Esophagus muscularis mucosa (tissue), 4 donors: ENCODE results near the gene DLST. TPM values are rescaled to one million over a fixed set of nuclear protein-coding genes. Genes with fewer than 3 reads are reported as not detected.

Experiments used
- DNase-seq: peaks from one replicate; pipeline ENCODE4 v3.0.0-alpha.2; 2017; ENCODE audit errors: extremely low spot score
- H3K27ac ChIP-seq, 4 donors: fragments of 200-600 bp; sonication (generic); replicated peaks in 1 of 4; 1 replicate in 3 of 4; 2 replicates in 1 of 4; pipeline ENCODE4 v1.5.1; 2016 to 2019; ENCODE audit warnings: mild to moderate bottlenecking in 1 of 4
- H3K27me3 ChIP-seq, 4 donors: fragments of 200-600 bp; sonication (generic); one replicate each; pipeline versions ENCODE4 v1.5.1 to v1.6.0; 2016 to 2019
- H3K36me3 ChIP-seq, 4 donors: fragments of 200-600 bp; sonication (generic); one replicate each; pipeline ENCODE4 v1.5.1; 2016 to 2019
- H3K4me1 ChIP-seq, 4 donors: fragments of 200-600 bp; sonication (generic); one replicate each; pipeline ENCODE4 v1.5.1; 2016 to 2019
- H3K4me3 ChIP-seq, 4 donors: fragments of 200-600 bp; sonication (generic); 1 replicate in 2 of 4; 2 replicates in 2 of 4; pipeline ENCODE4 v1.5.1; 2016 to 2019; ENCODE audit warnings: mild to moderate bottlenecking in 4 of 4, moderate library complexity in 1 of 4
- H3K9me3 ChIP-seq, 4 donors: fragments of 200-600 bp; sonication (generic); 1 replicate in 3 of 4; 2 replicates in 1 of 4; pipeline ENCODE4 v1.5.1; 2016 to 2019
- EP300 ChIP-seq: sonication (generic); formaldehyde crosslinking; IDR thresholded peaks from one replicate; pipeline ENCODE4 v1.6.1; 2017; ENCODE audit warnings: antibody characterized with exemption
- POLR2A ChIP-seq: fragments of 450-650 bp; IDR thresholded peaks from one replicate; pipeline ENCODE4 v1.6.1; 2017; ENCODE audit warnings: antibody characterized with exemption, moderate library complexity, mild to moderate bottlenecking, low read depth
- POLR2AphosphoS5 ChIP-seq, 2 donors: sonication (generic); formaldehyde crosslinking; IDR thresholded peaks; one replicate each; pipeline ENCODE4 v1.6.1; 2017; ENCODE audit warnings: antibody characterized with exemption in 2 of 2
- WGBS: methylation state at CpG from one replicate; pipeline ENCODE4 v1.1.5; 2018; 5-methylcytosine and 5-hydroxymethylcytosine counted together
- intact Hi-C: fragments of 100-400 bp; cut with DNase I; formaldehyde crosslinking; loops from one replicate; pipeline ENCODE4 v1.15.1; 2023
- total RNA-seq, 4 donors: library from RNA; depleted of rRNA; stranded (reverse); fragments of >200 nt; gene quantifications; one replicate each; pipeline versions ENCODE4 v1.1.0 to v1.2.1, GENCODE V29; 2016
- TF ChIP-seq, protein P1 (sequence below), 3 experiments: fragments of 200-600 bp in 2 of 3; fragments of 450-650 bp in 1 of 3; sonication (generic) in 2 of 3; IDR thresholded peaks; one replicate each; pipeline ENCODE4 v1.5.1; 2017 to 2019; ENCODE audit warnings: antibody characterized with exemption in 3 of 3, mild to moderate bottlenecking in 2 of 3, moderate library complexity in 1 of 3

The DLST gene
- total RNA-seq, 4 donors from 2014 or later: 72.7 to 96.2 (median 88.5) TPM

DNA sequence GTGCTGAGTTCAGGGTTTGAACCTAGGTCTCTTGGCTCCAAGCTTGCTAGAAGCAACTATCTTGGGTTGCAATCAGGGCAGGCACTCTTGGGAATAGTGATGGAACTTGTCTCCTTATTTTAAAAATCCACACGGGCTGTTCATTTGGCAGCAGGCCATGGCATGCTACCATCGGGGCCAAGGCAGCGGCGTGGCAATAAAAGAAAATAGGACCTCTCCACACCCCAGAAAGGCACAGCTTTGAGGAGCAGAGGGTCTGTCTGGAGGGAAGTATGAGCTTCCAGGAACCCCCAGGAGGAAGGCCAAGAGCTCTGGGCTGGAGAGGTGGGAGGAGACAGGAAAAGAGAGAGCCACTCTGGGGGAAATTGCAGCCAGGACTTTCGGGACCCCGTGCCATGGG, 26.0 kb downstream of the DLST start:
- H3K36me3 ChIP-seq: peaks cover 8 to 37% (median 19%) of the 10 kb centered on the region in 4 donors
- no peak for DNase-seq
- no peaks in the 10 kb centered on the region for H3K27me3 ChIP-seq
- WGBS: 30% methylated on average over 6 of the region's 6 CpGs
- no peak overlapping the region for H3K4me3 ChIP-seq
- TF ChIP-seq EP300 (no peak), POLR2AphosphoS5 (IDR thresholded peaks at IDR 0.05) (no peak)
- TF ChIP-seq, protein P1, sequence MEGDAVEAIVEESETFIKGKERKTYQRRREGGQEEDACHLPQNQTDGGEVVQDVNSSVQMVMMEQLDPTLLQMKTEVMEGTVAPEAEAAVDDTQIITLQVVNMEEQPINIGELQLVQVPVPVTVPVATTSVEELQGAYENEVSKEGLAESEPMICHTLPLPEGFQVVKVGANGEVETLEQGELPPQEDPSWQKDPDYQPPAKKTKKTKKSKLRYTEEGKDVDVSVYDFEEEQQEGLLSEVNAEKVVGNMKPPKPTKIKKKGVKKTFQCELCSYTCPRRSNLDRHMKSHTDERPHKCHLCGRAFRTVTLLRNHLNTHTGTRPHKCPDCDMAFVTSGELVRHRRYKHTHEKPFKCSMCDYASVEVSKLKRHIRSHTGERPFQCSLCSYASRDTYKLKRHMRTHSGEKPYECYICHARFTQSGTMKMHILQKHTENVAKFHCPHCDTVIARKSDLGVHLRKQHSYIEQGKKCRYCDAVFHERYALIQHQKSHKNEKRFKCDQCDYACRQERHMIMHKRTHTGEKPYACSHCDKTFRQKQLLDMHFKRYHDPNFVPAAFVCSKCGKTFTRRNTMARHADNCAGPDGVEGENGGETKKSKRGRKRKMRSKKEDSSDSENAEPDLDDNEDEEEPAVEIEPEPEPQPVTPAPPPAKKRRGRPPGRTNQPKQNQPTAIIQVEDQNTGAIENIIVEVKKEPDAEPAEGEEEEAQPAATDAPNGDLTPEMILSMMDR (IDR thresholded peaks at IDR 0.05): no peak
- no peaks in the 10 kb centered on the region for H3K9me3 ChIP-seq
- H3K4me1 ChIP-seq: peaks cover 30 to 35% (median 32%) of the 10 kb centered on the region in 4 donors
- intact Hi-C loops: no loop called here
- no peak overlapping the region for H3K27ac ChIP-seq

DNA sequence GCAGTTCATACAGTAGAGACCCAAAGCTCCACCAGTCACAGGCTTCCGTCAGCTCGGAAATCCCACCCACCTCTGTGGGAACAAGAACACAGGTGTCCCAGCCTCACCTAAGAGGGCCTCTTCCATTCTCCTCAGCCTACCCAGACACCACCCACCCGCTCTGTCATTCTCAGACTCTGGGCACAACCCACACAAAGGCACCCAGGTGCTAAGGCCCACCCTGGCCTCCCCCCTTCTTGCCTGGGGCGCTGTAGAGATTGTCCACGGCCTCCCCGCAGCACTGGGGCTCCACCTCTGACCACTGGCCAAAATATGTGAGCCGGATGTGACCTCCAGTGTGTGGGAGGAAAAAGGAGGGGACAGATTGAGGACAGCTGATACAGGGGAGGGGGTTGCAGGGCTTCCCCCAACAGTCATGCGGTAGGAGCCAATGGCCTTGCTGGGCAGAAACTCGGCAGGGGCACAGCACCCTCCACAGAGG, 27.2 kb downstream of the DLST start:
- WGBS: 70% methylated on average over 7 of the region's 9 CpGs
- no peak overlapping the region for H3K4me3 ChIP-seq
- DNase-seq: no peak
- intact Hi-C loops: no loop called here
- peaks cover 33 to 39% (median 35%) of the 10 kb centered on the region in 4 donors for H3K4me1 ChIP-seq
- peaks cover 1 to 25% (median 7%) of the 10 kb centered on the region in 4 donors for H3K36me3 ChIP-seq
- no peak overlapping the region for H3K27ac ChIP-seq
- no peak for TF ChIP-seq POLR2AphosphoS5 (IDR thresholded peaks at IDR 0.05)
- no peak for TF ChIP-seq EP300
- TF ChIP-seq POLR2A: no peak
- TF ChIP-seq, protein P1 (IDR thresholded peaks at IDR 0.05): no peak
- H3K9me3 ChIP-seq: no peaks in the 10 kb centered on the region
- H3K27me3 ChIP-seq: no peaks in the 10 kb centered on the region

DNA sequence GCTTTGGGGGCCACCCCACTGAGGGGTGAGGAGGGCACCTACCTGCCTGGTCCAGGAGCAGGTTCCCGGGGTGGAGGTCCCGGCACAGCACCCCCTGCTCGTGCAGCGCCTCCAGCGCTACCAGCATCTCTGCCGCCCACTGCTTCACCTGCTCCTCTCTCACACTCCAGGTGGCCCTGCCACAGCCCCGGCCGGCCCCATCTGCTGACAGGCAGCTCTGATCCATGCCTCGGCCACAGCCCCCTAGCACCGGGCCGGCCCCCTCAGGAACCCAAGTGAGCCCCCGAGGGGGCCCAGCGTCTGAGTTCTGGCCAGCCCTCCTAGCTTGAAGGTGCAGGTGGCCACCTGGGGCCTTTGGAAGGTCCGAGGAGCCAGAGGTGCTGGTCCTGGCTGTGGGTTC, 27.8 kb downstream of the DLST start:
- DNase-seq: no peak
- TF ChIP-seq, protein P1 (IDR thresholded peaks at IDR 0.05): no peak
- no peak for TF ChIP-seq POLR2AphosphoS5 (IDR thresholded peaks at IDR 0.05)
- 90% methylated on average over 11 of the region's 14 CpGs for WGBS
- intact Hi-C loops: no loop called here
- Histone ChIP-seq H3K36me3 (peaks cover 0 to 19% (median 1%) of the 10 kb centered on the region in 4 donors), H3K4me1 (peaks cover 39 to 44% (median 39%) of the 10 kb centered on the region in 4 donors), H3K27me3 (no peaks in the 10 kb centered on the region), H3K9me3 (no peaks in the 10 kb centered on the region), H3K4me3 (no peak overlapping the region), H3K27ac (no peak overlapping the region)

DNA sequence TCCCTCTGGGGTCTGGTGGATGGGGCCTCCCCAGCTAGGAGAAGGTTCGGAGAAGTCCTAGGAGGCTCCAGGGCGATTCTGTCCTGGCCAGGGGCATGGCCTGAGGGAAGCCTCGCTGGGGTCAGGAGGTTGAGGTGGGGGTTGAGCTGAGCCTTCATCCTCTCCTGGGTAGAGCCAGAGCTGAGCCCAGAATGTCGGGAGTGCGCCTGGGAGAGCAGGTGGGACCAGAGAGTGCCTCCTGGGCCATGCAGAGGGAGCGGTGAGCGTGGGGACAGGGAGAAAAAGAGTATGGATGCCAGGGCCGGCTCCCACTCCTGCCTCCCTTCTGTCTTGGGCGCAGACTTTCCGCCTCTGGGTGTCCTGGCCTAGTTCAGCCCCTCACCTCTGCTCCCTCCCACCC, 28.2 kb downstream of the DLST start:
- WGBS: 86% methylated on average over 10 of the region's 10 CpGs
- Histone ChIP-seq H3K36me3 (peaks cover 0 to 16% (median 0%) of the 10 kb centered on the region in 4 donors), H3K27me3 (no peaks in the 10 kb centered on the region), H3K27ac (no peak overlapping the region), H3K9me3 (no peaks in the 10 kb centered on the region), H3K4me3 (no peak overlapping the region), H3K4me1 (peaks cover 39 to 48% (median 42%) of the 10 kb centered on the region in 4 donors)
- intact Hi-C loops: loop anchor here (10.0 kb wide), 1 partner anchor 175 kb away; no protein-coding TSS in a partner anchor
- DNase-seq: no peak
- TF ChIP-seq POLR2A: no peak
- TF ChIP-seq POLR2AphosphoS5 (IDR thresholded peaks at IDR 0.05): no peak
- no peak for TF ChIP-seq EP300
- TF ChIP-seq, protein P1 (IDR thresholded peaks at IDR 0.05): no peak

DNA sequence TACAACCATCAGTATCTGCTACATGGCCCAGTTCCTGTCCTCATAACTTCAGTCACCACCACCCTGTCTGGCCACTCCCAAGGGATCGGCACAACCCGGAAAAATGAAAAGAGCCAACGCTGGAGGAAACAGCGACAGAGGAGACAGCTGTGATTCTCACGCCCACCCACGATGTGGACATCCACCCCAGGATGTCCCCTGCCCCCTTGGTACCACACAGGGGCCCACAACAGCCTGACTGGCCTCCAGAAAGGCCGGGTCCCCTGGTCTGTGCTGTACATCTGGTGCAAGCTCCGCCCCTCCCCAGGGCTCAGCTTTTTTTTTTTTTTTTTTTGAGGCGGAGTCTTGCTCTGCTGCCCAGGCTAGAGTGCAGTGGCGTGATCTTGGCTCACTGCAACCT, 28.8 kb downstream of the DLST start:
- Histone ChIP-seq H3K4me3 (no peak overlapping the region), H3K9me3 (no peaks in the 10 kb centered on the region), H3K27me3 (no peaks in the 10 kb centered on the region), H3K4me1 (peaks cover 34 to 44% (median 39%) of the 10 kb centered on the region in 4 donors), H3K27ac (no peak overlapping the region), H3K36me3 (peaks cover 0 to 10% (median 0%) of the 10 kb centered on the region in 4 donors)
- TF ChIP-seq POLR2A (no peak), EP300 (no peak), POLR2AphosphoS5 (IDR thresholded peaks at IDR 0.05) (no peak)
- TF ChIP-seq, protein P1 (IDR thresholded peaks at IDR 0.05): no peak
- intact Hi-C loops: loop anchor here (10.0 kb wide), 1 partner anchor 174 kb away; no protein-coding TSS in a partner anchor
- no peak for DNase-seq
- WGBS: 80% methylated on average over 9 of the region's 10 CpGs
